Ectodermal cell (in vitro differentiated cells): Measurements from ENCODE around the gene KCNT2.

ENCODE experiments used
- H3K27ac ChIP-seq: 2 replicates; pipeline ENCODE4 v1.7.0; 2013; ENCODE audit warnings: mild to moderate bottlenecking, low read depth, low read length; ENCODE audit not compliant: insufficient read depth, poor library complexity, severe bottlenecking
- H3K27me3 ChIP-seq: 2 replicates; pipeline ENCODE4 v1.7.0; 2013; ENCODE audit warnings: mild to moderate bottlenecking, low read length; ENCODE audit not compliant: insufficient read depth, control insufficient read depth, poor library complexity, severe bottlenecking
- H3K36me3 ChIP-seq: one replicate; pipeline ENCODE4 v1.7.0; 2013; ENCODE audit warnings: low read length; ENCODE audit not compliant: control insufficient read depth, insufficient read depth
- H3K4me1 ChIP-seq: one replicate; pipeline ENCODE4 v1.7.0; 2013; ENCODE audit warnings: low read length; ENCODE audit not compliant: control insufficient read depth, insufficient read depth
- H3K4me3 ChIP-seq: 2 replicates; pipeline ENCODE4 v1.7.0; 2013; ENCODE audit warnings: low read depth, low read length, control low read depth; ENCODE audit not compliant: insufficient read depth
- H3K9me3 ChIP-seq: 2 replicates; pipeline ENCODE4 v1.7.0; 2013; ENCODE audit warnings: mild to moderate bottlenecking, low read length, moderate library complexity; ENCODE audit not compliant: control insufficient read depth
- WGBS, 2 experiments: methylation state at CpG; one replicate each; pipeline ENCODE4 v1.1.7; 2013; ENCODE audit warnings: missing lambda C conversion rate in 2 of 2; 5-methylcytosine and 5-hydroxymethylcytosine counted together

KCNT2 gene

GRCh38 chr1:196488579-196488978 is 119.7 kb downstream of the KCNT2 start:
- Histone ChIP-seq H3K4me3 (no peak overlapping the region), H3K9me3 (no peaks in the 10 kb centered on the region), H3K27ac (no peak overlapping the region), H3K4me1 (no peaks in the 10 kb centered on the region), H3K36me3 (no peaks in the 10 kb centered on the region), H3K27me3 (no peaks in the 10 kb centered on the region)

GRCh38 chr1:196486346-196486745 is 121.9 kb downstream of the KCNT2 start:
- H3K9me3 ChIP-seq = no peaks in the 10 kb centered on the region
- no peak overlapping the region for H3K27ac ChIP-seq
- no peak overlapping the region for H3K4me3 ChIP-seq
- H3K4me1 ChIP-seq = no peaks in the 10 kb centered on the region
- no peaks in the 10 kb centered on the region for H3K36me3 ChIP-seq
- no peaks in the 10 kb centered on the region for H3K27me3 ChIP-seq

GRCh38 chr1:196481616-196482015 is 126.6 kb downstream of the KCNT2 start:
- Histone ChIP-seq H3K27me3 (no peaks in the 10 kb centered on the region), H3K9me3 (no peaks in the 10 kb centered on the region), H3K4me1 (no peaks in the 10 kb centered on the region), H3K27ac (no peak overlapping the region), H3K36me3 (no peaks in the 10 kb centered on the region), H3K4me3 (no peak overlapping the region)
- whole genome bisulfite sequencing, 2 experiments = 95 to 100% methylated on average over 2 of the region's 2 CpGs

GRCh38 chr1:196477262-196477661 is 131.0 kb downstream of the KCNT2 start:
- Histone ChIP-seq H3K27me3 (no peaks in the 10 kb centered on the region), H3K9me3 (no peaks in the 10 kb centered on the region), H3K36me3 (no peaks in the 10 kb centered on the region), H3K4me3 (no peak overlapping the region), H3K27ac (no peak overlapping the region), H3K4me1 (no peaks in the 10 kb centered on the region)
- WGBS, 2 experiments = 81 to 88% methylated on average over 2 of the region's 2 CpGs

- Histone ChIP-seq H3K27me3 (no peaks in the 10 kb centered on the region), H3K36me3 (no peaks in the 10 kb centered on the region), H3K27ac (no peak overlapping the region), H3K4me3 (no peak overlapping the region), H3K4me1 (no peaks in the 10 kb centered on the region), H3K9me3 (no peaks in the 10 kb centered on the region)
- no CpG with 5 or more reads among the region's 1 CpG for WGBS, 2 experiments
Observed at GRCh38 chr1:196467230-196467925, 140.9 kb downstream of the KCNT2 start.

- Histone ChIP-seq H3K27me3 (no peaks in the 10 kb centered on the region), H3K36me3 (no peaks in the 10 kb centered on the region), H3K9me3 (no peaks in the 10 kb centered on the region), H3K27ac (no peak overlapping the region), H3K4me3 (no peak overlapping the region), H3K4me1 (no peaks in the 10 kb centered on the region)
- WGBS, 2 experiments = 95 to 98% methylated on average over 1 of the region's 1 CpG
Observed at GRCh38 chr1:196466654-196467053, 141.6 kb downstream of the KCNT2 start.

GRCh38 chr1:196466166-196466565 is 142.1 kb downstream of the KCNT2 start:
- no peaks in the 10 kb centered on the region for H3K4me1 ChIP-seq
- H3K36me3 ChIP-seq = no peaks in the 10 kb centered on the region
- H3K4me3 ChIP-seq = no peak overlapping the region
- H3K27me3 ChIP-seq = no peaks in the 10 kb centered on the region
- H3K9me3 ChIP-seq = no peaks in the 10 kb centered on the region
- 82 to 100% methylated on average over 2 of the region's 2 CpGs for WGBS, 2 experiments
- H3K27ac ChIP-seq = no peak overlapping the region

GRCh38 chr1:196464480-196464941 is 143.7 kb downstream of the KCNT2 start:
- Histone ChIP-seq H3K36me3 (no peaks in the 10 kb centered on the region), H3K4me3 (no peak overlapping the region), H3K27me3 (no peaks in the 10 kb centered on the region), H3K9me3 (no peaks in the 10 kb centered on the region), H3K4me1 (no peaks in the 10 kb centered on the region), H3K27ac (no peak overlapping the region)
- WGBS, 2 experiments = no CpG with 5 or more reads among the region's 1 CpG

- Histone ChIP-seq H3K36me3 (no peaks in the 10 kb centered on the region), H3K4me3 (no peak overlapping the region), H3K27me3 (no peaks in the 10 kb centered on the region), H3K9me3 (no peaks in the 10 kb centered on the region), H3K4me1 (no peaks in the 10 kb centered on the region), H3K27ac (no peak overlapping the region)
- 95% methylated on average over 2 of the region's 2 CpGs for WGBS, 2 experiments
Observed at GRCh38 chr1:196462086-196462485, 146.2 kb downstream of the KCNT2 start.

- no peak overlapping the region for H3K27ac ChIP-seq
- WGBS, 2 experiments = 92 to 100% methylated on average over 3 of the region's 3 CpGs
- no peaks in the 10 kb centered on the region for H3K9me3 ChIP-seq
- no peaks in the 10 kb centered on the region for H3K36me3 ChIP-seq
- H3K4me3 ChIP-seq = no peak overlapping the region
- no peaks in the 10 kb centered on the region for H3K27me3 ChIP-seq
- no peaks in the 10 kb centered on the region for H3K4me1 ChIP-seq
Observed at GRCh38 chr1:196461521-196461920, 146.7 kb downstream of the KCNT2 start.

GRCh38 chr1:196459383-196459782 is 148.9 kb downstream of the KCNT2 start:
- no peaks in the 10 kb centered on the region for H3K36me3 ChIP-seq
- H3K27me3 ChIP-seq = no peaks in the 10 kb centered on the region
- WGBS, 2 experiments = 92 to 97% methylated on average over 1 of the region's 1 CpG
- peaks cover 6% of the 10 kb centered on the region for H3K4me1 ChIP-seq
- no peak overlapping the region for H3K4me3 ChIP-seq
- no peaks in the 10 kb centered on the region for H3K9me3 ChIP-seq
- no peak overlapping the region for H3K27ac ChIP-seq
